GM15510 (cell line): ENCODE results near the gene LCP2.

ENCODE experiments used
- POLR2A ChIP-seq: IDR thresholded peaks from 3 replicates; pipeline ENCODE4 v1.6.1; 2011; ENCODE audit warnings: borderline replicate concordance; ENCODE audit not compliant: insufficient read length; ENCODE audit errors: extremely low read depth

Gene LCP2

DNA sequence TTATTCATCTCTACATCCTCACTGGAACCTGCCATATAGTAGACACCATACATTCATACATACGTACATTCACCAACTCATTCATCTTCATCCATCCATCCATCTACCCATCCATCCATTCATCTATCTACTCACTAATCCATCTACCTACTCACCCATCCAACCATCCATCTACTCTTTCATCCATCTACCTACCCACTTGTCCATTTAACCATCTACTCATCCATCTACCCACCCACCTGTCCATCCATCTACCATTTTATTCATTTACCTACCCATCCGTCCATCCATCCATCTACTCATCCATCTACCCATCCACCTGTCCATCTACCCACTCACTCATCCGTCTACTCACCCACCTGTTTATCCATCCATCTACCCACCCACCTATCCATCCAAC lies 31.9 kb upstream of the LCP2 start:
- no peak for TF ChIP-seq POLR2A

DNA sequence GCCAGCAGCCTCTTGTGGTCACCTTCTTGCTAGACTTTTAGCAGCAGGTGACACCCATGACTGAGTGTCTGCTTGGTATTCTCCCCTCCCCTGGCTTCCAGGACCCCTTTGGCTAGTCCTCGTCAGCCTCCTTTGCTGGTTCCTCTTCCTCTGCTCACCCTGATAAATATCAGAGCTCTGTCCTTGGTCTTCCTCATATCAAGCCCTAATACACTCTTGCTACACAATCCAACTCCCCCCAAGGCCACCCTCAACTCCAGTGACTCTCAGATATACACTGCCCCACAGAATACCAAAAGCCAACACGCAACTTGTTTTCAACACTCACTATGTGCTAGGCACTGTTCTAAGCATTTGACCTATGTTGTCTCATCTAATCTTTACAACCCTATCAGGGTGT lies 30.3 kb upstream of the LCP2 start:
- TF ChIP-seq POLR2A, result no peak

DNA sequence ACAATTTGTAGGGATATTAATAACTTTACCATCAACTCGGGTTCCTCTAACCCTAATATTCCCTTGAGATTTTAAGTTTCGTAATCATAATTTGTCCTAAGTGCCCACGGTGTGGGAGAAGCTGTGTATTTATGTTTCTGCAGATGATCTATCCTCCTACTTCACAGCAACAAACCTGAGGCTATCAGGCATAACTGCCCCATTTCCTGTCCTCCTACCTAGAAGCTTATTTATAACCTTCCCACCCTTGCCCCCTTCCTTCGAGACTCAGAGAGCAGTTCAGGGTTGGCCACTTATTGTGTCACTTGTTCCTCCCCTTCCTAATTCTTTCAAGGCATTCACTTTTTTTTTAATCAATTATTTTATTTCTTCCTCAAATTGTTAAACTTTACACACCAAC lies 29.6 kb upstream of the LCP2 start:
- no peak for TF ChIP-seq POLR2A

DNA sequence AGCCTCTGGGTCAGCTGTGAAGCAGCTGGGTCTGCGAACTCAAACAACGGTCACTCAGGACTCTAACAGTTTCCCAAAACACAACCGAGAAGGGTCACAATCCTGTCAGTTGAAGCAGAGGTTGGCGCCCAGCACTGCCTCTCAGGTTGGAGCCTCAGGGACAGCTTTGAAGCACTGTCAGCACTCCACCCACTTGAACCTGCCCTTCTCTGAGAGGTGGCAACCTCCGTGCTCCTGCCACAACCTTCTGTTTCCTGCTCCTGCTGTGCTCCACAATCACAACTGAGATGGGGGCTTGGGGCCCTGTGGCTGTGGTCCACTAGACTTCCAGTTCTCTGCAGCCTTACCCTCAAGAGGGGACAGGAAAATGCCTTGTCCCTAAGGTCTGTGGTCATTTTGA lies 21.7 kb upstream of the LCP2 start:
- no peak for TF ChIP-seq POLR2A

DNA sequence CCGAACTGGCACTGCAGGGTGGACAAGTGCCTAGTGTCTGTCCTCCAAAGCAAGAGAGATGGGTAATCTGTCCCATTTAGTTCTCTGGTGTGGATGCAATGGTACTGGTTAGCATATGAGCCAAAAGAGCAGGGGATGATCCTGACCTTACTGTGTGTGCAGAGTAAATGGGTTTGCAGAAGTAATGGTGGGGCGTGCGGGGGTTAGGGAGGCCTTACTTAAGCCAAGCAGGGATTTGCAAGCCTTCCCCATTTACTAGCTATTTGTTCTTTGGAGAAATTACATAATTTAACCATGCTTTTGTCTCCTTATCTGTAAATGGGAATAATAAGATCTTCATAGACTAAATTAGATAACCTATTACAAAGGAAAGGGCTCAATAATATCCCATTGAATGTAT lies 19.9 kb upstream of the LCP2 start:
- no peak for TF ChIP-seq POLR2A

DNA sequence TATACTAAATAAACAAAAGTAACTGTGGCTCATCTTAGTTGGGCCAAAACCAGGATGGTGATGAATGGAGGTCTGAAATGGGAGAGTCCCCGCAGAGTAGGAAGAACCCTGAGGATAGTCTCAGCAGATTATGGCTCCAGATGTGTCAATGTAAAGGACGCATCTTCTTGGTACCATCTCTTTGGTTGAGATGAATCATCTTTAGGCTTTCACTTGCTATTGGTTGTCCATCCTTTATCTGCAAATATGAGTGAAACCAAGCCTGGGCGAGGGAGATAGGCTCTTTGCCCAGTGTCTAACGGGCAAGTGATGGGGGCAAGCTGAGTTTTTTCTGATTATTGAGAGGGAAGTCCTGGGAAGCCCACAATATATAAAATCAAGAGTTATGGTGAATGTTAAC lies 19.4 kb upstream of the LCP2 start:
- TF ChIP-seq POLR2A, result no peak

DNA sequence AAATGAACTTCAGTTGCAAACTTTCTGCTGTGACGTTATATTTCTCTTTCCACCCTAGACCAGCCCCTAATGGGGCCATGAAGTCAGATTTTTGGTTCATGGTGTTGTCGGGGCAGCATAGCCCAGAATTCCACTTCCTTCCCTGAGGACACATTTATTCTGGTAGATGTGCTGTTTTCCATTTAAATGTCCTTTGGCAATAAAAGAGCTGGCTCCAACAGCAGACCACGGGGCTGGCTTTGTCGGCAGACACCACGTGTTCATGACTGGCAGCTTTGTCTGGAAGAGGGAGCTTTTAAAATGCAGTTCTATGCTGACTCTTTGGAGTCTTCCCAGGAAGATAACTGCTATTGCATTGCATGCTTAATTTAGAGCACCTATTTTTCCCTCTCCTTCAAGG lies 17.6 kb upstream of the LCP2 start:
- TF ChIP-seq POLR2A, result no peak

DNA sequence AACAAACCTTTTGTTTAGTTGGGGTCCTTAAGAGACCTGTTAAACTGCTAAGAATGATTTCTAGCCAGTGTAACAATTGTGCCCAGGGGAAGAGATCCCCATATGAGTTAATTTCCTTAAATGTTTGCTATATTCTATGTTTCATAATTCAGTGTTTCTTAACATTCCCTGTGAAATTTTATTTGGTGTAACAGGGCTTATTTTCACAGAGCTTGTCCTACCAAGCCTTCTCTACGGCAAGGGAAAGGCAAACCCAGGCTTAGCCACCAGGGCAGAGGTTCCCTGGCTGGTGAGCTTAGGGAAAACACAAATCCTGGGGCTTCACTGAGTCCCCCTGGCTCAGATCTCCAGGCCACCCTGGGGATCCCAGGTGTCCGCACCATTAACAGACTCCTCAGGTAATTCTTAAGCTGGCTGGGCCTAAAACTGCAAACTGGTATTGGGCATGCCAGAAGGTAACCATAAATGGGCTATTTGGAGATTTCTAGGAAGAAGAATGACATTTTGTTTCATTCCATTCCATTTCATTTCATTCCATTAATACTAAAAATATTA lies 17.0 kb upstream of the LCP2 start:
- TF ChIP-seq POLR2A, result no peak

DNA sequence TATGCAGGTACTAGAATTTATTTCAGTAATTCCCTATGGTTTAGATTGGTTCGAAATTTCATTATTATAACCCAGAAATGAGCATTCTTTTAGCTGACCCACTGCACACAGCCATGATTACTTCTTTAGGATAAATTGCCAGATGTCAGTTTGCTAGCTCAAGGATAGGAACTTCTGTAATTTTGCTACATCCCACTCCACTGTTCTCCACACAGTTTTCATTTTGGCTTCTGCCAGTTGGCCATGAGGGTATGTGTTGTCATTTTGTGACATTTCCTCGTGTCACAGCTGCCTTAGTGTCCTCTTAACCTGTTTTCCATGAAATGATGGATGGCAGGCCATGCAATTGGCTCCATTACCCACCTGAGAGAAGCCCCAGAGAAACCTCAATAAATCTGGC lies 16.2 kb upstream of the LCP2 start:
- no peak for TF ChIP-seq POLR2A

DNA sequence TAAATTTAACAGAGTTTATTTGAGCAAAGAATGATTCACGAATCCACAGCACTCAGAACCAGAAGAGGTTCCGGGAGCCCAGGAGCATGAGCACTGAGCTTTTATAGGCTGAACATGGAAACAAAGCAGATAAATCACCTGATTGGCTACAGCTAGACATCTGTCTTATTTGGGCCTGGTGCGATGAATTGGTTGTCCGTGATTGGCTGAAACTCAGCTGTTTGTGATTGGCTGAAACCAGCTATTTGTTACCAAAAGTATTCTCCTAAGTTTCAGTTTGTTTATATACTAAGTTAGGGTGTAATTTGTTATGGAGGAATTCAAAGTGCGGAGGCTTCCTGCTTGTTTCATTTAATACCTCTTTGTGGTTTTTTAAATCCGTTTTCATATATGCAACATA lies 15.8 kb upstream of the LCP2 start:
- no peak for TF ChIP-seq POLR2A

DNA sequence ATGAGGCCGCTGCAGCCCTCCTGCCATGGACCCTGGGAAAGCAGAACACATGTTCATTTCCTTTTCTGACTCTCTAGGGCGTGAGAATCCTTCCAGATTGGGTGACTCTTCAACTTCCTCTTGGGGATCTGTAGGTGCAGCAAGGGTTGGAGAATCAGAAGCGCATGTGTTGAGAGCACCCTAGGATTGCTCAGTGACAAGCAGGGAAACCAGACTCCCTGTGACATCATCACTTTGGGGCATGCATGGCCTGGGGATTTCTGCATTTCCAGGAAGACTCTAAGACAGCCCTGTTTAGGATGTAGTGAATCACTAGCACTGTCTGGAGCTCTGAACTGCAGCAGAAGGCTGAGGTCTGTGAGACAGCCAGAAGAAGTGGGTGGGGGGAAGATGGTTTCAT lies 15.1 kb upstream of the LCP2 start:
- TF ChIP-seq POLR2A, result no peak

DNA sequence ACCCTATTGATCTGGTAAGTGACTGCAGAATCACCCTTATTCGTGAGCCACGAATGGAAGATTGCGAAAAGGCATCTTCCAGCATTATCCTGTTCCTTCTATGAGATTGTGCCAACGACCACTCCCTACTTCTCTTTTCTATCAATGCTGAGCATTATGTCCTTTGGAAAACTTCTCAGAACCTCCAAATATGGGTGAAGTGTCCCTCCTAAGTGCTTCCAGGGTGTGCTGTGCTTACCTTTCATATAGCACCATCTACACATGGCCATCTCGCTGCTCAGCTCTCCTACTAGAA lies 14.7 kb upstream of the LCP2 start:
- TF ChIP-seq POLR2A, result no peak

DNA sequence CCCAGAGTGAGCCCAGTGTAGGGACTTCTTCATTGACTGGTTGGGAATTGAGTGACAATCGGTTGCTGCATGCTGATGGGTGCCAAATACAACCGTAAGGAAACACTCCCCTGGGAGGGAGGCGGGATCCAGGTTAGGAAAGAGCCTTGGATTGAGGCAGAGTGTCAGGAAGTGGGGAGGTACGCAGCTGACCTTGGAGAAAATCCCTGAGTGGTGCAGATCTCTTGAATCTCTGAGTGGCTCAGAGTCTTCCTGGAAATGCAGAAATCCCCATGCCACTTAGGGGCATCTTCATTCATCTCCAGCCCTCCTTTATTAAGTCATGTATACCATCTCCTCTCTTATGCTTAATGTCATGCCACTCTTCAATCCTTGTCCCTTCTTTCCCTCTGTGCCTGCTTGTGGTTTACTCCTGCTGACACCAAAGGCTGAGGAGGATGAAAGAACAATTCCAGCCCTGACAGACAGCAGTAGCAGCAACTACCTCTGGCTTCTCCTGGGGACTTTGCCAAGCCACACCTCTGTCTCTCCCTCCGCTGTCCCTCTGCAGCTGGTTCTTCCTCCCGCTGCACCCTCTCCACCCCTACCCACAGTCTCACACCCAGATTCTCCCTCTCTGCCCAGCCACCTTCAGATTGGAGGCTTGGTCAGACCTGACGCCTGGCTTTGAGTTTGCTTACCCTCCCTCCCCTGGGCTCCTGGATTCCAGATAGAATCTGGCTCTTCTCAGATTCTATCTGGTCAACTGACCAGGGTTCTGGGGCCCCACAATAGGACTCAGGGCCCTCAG lies 14.1 kb upstream of the LCP2 start:
- no peak for TF ChIP-seq POLR2A

DNA sequence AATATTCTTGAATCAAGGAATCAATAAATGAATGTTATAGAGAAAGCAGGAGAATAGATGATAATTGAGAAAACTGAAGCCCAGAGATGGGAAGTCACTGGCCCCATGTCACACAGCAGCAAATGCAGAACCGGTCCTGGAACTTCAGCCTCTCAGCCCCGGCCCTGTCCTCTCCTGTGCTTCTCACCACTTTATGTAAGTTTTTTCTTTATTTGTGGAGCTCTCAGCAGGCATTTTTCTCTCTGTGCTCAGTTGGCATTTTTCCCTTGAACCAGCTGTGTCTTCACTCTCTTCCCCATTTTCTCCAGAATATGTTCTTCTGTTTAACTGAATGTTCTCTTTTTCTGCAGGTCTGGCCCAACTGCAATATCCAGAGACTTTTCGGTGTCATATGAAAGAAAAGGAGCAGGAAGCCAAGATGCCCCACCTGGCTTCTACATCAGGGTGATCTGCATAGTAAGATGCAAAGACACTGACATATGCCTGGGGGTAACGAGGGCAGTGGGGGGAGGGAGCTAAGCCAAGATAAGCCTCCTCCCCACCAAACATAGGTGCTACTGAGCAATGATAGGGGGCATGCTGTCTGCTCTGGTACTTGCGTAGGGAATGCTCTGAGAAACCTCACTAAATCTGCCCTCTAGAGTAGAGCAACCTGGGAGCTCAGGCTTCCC lies 12.8 kb upstream of the LCP2 start:
- TF ChIP-seq POLR2A, result no peak

DNA sequence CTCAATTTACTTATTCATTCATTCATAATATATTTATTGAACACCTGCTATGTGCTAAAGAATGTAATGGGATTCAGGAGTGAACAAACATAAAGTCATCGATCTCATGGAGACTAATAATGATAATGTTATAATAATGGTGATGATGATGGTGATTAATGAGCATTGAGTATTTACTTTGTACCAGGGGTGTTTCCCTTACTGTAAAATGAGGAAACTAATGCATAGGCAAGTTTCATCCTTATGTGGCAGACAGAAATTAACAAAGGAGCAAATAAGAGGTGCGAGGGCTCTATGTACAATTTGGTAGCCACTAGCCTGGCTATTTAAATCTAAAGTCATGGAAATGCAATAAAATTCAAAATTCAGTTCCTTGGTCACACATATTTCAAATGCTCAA lies 11.1 kb upstream of the LCP2 start:
- no peak for TF ChIP-seq POLR2A
